RWPE2 (cell line): Measurements from ENCODE around the gene CDK14.

ENCODE experiments used
- ATAC-seq: fragments of 200-7000 bp; cut with Tn5 transposase; 3 replicates; pipeline ENCODE4 v1.9.1; 2021; ENCODE audit warnings: low read depth
- DNase-seq: peaks from one replicate; pipeline ENCODE4 v3.0.0-alpha.2; 2020; ENCODE audit warnings: low spot score
- H3K27ac ChIP-seq: fragments of 450-650 bp; 2 replicates; pipeline ENCODE4 v1.5.1; 2017; ENCODE audit warnings: mild to moderate bottlenecking; ENCODE audit not compliant: poor library complexity, severe bottlenecking
- H3K27me3 ChIP-seq: fragments of 250-450 bp; sonication (Bioruptor Pico); 2 replicates; pipeline ENCODE4 v1.5.1; 2021; ENCODE audit warnings: mild to moderate bottlenecking, moderate library complexity; ENCODE audit not compliant: insufficient read depth, poor library complexity, severe bottlenecking
- H3K36me3 ChIP-seq: fragments of 250-450 bp; sonication (Bioruptor Pico); 2 replicates; pipeline ENCODE4 v1.5.1; 2020; ENCODE audit warnings: low read depth, mild to moderate bottlenecking, moderate library complexity
- H3K4me1 ChIP-seq: fragments of 250-450 bp; sonication (Bioruptor Pico); 2 replicates; pipeline ENCODE4 v1.5.1; 2021; ENCODE audit warnings: mild to moderate bottlenecking, moderate library complexity; ENCODE audit not compliant: insufficient read depth, poor library complexity, severe bottlenecking
- H3K4me3 ChIP-seq: fragments of 250-450 bp; sonication (Bioruptor Pico); 2 replicates; pipeline ENCODE4 v1.5.1; 2021; ENCODE audit warnings: mild to moderate bottlenecking, moderate library complexity; ENCODE audit not compliant: severe bottlenecking
- H3K9me3 ChIP-seq: fragments of 250-450 bp; sonication (Bioruptor Pico); 2 replicates; pipeline ENCODE4 v1.5.1; 2021; ENCODE audit warnings: mild to moderate bottlenecking, moderate library complexity; ENCODE audit not compliant: severe bottlenecking
- TF ChIP-seq, protein P1 (sequence below): fragments of 450-650 bp; IDR thresholded peaks from one replicate; pipeline ENCODE4 v1.5.1; 2017; ENCODE audit warnings: mild to moderate bottlenecking, moderate library complexity; ENCODE audit not compliant: poor library complexity, severe bottlenecking

Gene CDK14

DNA sequence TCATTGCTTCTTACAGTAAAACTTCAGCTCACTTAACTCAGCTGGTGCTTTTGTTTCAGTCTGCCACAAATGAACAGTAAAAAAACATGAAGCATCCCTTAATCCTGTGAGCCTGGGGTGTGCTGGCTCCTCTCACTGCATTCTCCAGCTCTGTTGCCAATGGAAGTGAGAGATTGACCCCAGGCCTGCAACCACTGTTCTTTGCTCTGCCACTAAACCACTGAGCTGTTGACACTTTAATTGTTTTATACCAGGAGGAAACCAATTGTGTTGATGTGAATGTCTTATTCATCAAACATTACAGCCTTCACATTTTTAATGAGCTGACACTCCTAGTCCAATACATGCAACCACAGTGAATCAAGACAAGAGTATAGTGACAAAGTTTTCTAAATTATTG lies 598.7 kb downstream of the CDK14 start:
- DNase-seq (no peak), ATAC-seq (no peak)
- Histone ChIP-seq H3K4me3 (no peak overlapping the region), H3K9me3 (no peaks in the 10 kb centered on the region), H3K27me3 (no peaks in the 10 kb centered on the region), H3K36me3 (no peaks in the 10 kb centered on the region), H3K27ac (no peak overlapping the region), H3K4me1 (no peaks in the 10 kb centered on the region)
- TF ChIP-seq, protein P1, sequence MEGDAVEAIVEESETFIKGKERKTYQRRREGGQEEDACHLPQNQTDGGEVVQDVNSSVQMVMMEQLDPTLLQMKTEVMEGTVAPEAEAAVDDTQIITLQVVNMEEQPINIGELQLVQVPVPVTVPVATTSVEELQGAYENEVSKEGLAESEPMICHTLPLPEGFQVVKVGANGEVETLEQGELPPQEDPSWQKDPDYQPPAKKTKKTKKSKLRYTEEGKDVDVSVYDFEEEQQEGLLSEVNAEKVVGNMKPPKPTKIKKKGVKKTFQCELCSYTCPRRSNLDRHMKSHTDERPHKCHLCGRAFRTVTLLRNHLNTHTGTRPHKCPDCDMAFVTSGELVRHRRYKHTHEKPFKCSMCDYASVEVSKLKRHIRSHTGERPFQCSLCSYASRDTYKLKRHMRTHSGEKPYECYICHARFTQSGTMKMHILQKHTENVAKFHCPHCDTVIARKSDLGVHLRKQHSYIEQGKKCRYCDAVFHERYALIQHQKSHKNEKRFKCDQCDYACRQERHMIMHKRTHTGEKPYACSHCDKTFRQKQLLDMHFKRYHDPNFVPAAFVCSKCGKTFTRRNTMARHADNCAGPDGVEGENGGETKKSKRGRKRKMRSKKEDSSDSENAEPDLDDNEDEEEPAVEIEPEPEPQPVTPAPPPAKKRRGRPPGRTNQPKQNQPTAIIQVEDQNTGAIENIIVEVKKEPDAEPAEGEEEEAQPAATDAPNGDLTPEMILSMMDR: no peak

DNA sequence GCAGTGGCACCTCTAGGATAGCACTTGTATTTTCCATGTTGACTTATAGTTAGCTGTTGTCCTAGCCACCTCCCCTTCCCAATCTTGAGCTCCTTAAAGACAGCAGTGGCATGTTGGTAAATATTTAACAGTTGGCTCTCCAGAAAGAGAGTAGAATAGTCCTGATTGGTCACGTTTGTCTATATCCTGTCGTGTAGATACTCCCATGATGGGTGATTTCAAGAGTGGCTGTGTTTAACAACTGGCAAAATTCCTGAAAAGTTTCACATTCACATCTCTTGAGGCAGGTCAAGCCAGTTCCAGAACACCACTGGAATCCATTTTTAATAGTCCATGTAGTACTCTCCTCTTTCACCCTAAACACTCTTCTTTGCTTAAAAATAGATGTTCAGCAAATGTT lies 599.9 kb downstream of the CDK14 start:
- DNase-seq (no peak), ATAC-seq (no peak)
- TF ChIP-seq, protein P1: no peak
- H3K9me3 ChIP-seq: no peaks in the 10 kb centered on the region
- no peaks in the 10 kb centered on the region for H3K36me3 ChIP-seq
- H3K4me1 ChIP-seq: no peaks in the 10 kb centered on the region
- no peak overlapping the region for H3K4me3 ChIP-seq
- no peak overlapping the region for H3K27ac ChIP-seq
- H3K27me3 ChIP-seq: no peaks in the 10 kb centered on the region

DNA sequence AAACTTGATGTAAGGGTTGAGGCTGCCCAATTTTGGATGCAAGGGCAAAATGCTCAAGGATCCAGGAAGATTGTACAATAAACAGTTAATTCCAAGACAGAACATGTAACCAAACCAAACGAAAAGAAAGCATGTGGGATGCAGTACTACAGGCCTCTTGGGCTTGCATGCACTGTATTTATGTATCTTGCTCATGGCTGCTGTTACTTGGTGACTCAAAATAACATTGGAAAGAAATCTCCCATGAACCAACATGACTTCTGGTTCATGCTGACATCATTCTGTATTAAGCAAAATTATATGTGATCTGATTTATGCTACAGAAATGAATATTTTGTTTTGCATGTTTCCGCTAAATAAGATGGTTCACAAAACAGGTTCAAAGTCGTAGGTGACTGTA lies 602.2 kb downstream of the CDK14 start:
- TF ChIP-seq, protein P1: no peak
- DNase-seq: no peak
- ATAC-seq: no peak

DNA sequence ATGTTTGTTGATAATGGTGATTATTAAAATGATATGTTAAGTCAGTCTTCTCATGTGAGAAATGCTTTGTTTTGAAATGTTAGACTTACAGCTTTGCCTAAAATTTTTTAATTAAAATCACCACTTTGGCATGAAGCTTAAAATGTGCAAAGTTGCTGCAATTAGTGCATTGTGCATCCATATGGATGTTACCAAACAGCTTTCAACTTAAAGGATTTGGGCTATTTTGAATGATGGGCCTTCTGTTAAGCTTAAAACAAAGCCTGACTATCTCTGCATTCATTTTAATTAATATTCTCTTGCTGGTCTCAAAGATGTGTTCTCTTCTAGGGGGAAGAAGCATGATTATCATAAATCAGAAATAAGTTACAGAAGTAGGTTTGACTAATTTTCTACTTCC lies 603.5 kb downstream of the CDK14 start:
- Histone ChIP-seq H3K27ac (no peak overlapping the region), H3K4me3 (no peak overlapping the region), H3K4me1 (no peaks in the 10 kb centered on the region), H3K27me3 (no peaks in the 10 kb centered on the region), H3K9me3 (no peaks in the 10 kb centered on the region), H3K36me3 (no peaks in the 10 kb centered on the region)
- ATAC-seq: no peak
- no peak for DNase-seq
- TF ChIP-seq, protein P1: no peak

More for the DNA sequence above, 602.2 kb downstream of the CDK14 start:
- Histone ChIP-seq H3K27ac (no peak overlapping the region), H3K4me1 (no peaks in the 10 kb centered on the region), H3K4me3 (no peak overlapping the region), H3K27me3 (no peaks in the 10 kb centered on the region), H3K9me3 (no peaks in the 10 kb centered on the region), H3K36me3 (no peaks in the 10 kb centered on the region)

DNA sequence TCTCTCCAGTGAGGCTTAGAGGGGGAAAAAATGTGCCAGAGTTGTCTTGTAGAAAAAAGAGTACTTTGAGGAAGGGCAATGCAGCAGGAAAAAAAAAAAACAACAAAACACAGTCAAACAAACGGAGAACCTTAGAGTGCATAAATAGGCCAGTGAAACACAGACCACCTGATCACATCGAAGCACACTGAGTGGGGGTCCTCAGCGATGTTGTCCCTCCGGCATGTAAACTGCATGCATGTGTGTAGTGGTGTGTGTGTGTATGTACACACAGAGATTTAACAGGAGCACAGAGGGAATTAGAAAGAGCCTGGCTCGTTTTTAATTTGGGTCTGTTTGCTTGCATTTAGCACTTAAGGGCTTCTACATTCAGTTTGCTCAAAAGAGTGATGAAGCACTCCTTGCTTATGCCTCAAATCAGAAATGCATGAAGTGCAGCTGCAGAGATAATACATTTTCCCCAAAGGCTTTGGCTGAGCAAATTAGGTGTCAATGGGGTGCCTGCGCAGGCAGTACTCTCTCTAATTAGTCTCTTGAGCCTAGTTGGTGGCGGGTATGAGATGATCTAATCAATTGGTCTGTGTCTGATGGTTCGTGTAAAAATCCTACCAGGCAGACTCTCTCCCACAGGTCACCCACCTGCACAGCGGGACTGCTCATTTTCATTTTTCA lies 605.5 kb downstream of the CDK14 start:
- H3K36me3 ChIP-seq: no peaks in the 10 kb centered on the region
- no peak overlapping the region for H3K27ac ChIP-seq
- no peak overlapping the region for H3K4me3 ChIP-seq
- H3K9me3 ChIP-seq: no peaks in the 10 kb centered on the region
- no peak for DNase-seq
- TF ChIP-seq, protein P1: no peak
- ATAC-seq: no peak
- no peaks in the 10 kb centered on the region for H3K27me3 ChIP-seq
- no peaks in the 10 kb centered on the region for H3K4me1 ChIP-seq
